C1 segment of cervical spinal cord (tissue), 14 donors: ENCODE measurements around the gene ABCB9.
A peak's percentile ranks its signal among the peaks of the same experiment; 100 is the strongest.

Experiments
- DNase-seq, 14 donors: peaks; one replicate each; lab custom pipeline; 2025; lab: John Stamatoyannopoulos, UW

Gene ABCB9

GRCh38 chr12:122994781-122995502 is 28.7 kb upstream of the ABCB9 start:
- no peak for DNase-seq

- no peak for DNase-seq
Measured at GRCh38 chr12:122994140-122994675, 27.9 kb upstream of the ABCB9 start.

- DNase-seq: no peak
Measured at GRCh38 chr12:122992386-122992785, 26.1 kb upstream of the ABCB9 start.

- no peak for DNase-seq
Measured at GRCh38 chr12:122991623-122992275, 25.5 kb upstream of the ABCB9 start.

GRCh38 chr12:122990961-122991622 is 24.8 kb upstream of the ABCB9 start:
- no peak for DNase-seq

- DNase-seq: no peak
Measured at GRCh38 chr12:122990561-122990960, 24.3 kb upstream of the ABCB9 start.

GRCh38 chr12:122989874-122990419 is 23.7 kb upstream of the ABCB9 start:
- DNase-seq: no peak

GRCh38 chr12:122989225-122989839 is 23.1 kb upstream of the ABCB9 start:
- DNase-seq: no peak

GRCh38 chr12:122988612-122989212 is 22.4 kb upstream of the ABCB9 start:
- no peak for DNase-seq

- DNase-seq: no peak
Measured at GRCh38 chr12:122988036-122988435, 21.8 kb upstream of the ABCB9 start.

GRCh38 chr12:122987086-122987951 is 21.1 kb upstream of the ABCB9 start:
- DNase-seq: no peak

- no peak for DNase-seq
Measured at GRCh38 chr12:122986258-122986871, 20.1 kb upstream of the ABCB9 start.

- DNase-seq: no peak
Measured at GRCh38 chr12:122985338-122986257, 19.3 kb upstream of the ABCB9 start.

- DNase-seq: peak in 8 of 14 donors; percentile 9 to 64 (median 28)
Measured at GRCh38 chr12:122984612-122985337, 18.5 kb upstream of the ABCB9 start.

GRCh38 chr12:122983789-122984515 is 17.7 kb upstream of the ABCB9 start:
- DNase-seq: peak in 1 of 14 donors; percentile 12

- DNase-seq: peak in 1 of 14 donors; percentile 13
Measured at GRCh38 chr12:122982963-122983788, 16.9 kb upstream of the ABCB9 start.

- no peak for DNase-seq
Measured at GRCh38 chr12:122982477-122982815, 16.2 kb upstream of the ABCB9 start.
